Activated CD4-positive, alpha-beta T cell treated with anti-CD3 and anti-CD28 coated beads, Interleukin-10, Interleukin-2, amounts not matched to agents 100 ng/mL and 50 ng/mL, durations not matched to agents 16 hours and 8 hours (primary cell): Measurements from ENCODE around the gene TSSK6.

Experiments
- DNase-seq: peaks from one replicate; pipeline ENCODE4 v3.0.0-alpha.2; 2020

The TSSK6 gene

DNA sequence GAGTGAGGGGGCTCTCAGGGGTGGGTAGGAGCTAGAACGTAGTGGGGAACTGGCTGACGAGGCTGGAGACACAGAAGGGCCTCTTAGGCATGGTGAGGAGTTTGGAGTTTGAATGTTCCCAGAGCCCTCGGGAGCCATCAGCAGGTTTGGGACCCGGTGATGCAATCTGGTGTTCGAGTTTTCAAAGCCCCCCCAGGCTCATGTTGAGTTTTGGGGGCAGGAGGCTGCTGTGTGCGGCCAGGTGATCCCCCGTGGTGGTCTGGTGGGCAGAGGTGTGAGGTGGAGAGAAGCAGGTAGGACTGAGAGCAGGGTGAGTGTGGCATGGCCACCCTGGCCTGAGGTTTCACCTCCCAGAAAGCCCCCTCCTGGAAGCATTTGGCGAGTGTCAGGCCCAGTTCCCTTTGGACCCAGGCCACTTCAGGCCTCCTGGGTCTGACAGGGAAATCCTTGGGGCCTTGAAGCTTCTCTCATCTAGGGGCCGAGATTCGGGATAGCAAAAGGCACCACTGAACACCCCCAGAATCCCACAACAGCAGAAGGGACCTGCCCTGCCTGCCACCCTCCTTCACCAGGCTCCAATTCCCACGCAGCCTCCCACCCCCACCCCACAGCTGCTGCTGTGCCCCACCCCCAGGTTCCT lies 14.6 kb upstream of the TSSK6 start:
- DNase-seq: no peak

GRCh38 chr19:19528721-19529490 lies 13.6 kb upstream of the TSSK6 start, which contains the start of gene YJEFN3:
YJEFN3 (plus strand) TSS chr19:19528911; CDS start chr19:19528933, 22 bp downstream.
- no peak for DNase-seq

GRCh38 chr19:19527674-19528625 lies 12.6 kb upstream of the TSSK6 start:
- DNase-seq: no peak

DNA sequence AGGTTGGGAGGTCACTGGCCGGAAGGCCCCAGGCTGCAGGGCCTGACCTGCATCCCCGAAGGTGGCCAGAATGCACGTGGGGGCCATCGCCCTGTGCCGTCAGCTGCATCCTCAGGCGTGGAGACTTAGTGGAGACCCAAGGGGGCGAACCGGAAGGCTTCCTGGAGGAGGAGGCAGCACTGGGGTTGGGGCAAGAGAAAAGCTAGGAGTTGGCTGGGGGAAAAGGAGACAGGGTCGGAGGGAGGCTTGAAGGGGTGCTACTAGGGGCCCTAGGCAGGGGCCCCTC lies 12.0 kb upstream of the TSSK6 start:
- no peak for DNase-seq

- no peak for DNase-seq
Measured at GRCh38 chr19:19526581-19527370, 11.4 kb upstream of the TSSK6 start.

GRCh38 chr19:19525611-19526380 lies 10.4 kb upstream of the TSSK6 start:
- no peak for DNase-seq

DNA sequence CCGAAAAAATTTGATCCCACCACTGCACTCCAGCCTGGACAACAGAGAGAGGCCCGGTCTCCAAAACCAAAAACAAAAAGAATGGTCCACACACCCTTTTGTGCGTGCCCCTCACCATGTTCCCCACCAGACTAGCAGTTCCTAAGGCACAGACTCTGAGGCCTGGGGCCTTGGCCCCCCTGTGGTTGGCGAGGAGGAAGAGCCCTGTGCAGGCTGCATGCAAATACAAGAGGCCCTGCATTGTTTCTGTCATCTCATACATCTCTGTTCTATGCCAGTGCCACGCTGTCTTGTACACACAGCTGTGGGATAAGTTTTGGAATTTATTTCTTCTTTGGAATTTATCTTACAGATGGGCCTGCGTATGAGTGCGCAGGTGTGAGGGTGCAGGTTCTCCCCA lies 8.7 kb upstream of the TSSK6 start:
- no peak for DNase-seq

DNA sequence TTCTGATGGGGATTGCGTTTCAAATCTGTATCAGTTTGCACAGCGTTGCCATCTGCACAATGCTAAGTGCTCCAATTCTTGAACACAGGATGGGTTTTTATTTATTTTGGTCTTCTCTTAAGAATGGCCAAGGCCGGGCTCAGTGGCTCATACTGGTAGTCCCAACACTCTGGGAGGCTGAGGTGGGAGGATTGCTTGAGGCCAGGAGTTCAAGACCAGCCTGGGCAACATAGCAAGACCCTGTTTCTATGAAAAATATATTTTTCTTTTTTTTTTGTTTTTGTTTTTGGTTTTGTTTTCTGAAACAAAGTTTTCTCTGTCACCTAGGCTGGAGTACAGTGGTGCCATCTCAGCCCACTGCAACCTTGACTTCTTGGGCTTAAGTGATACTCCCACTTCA lies 7.8 kb upstream of the TSSK6 start:
- no peak for DNase-seq

DNA sequence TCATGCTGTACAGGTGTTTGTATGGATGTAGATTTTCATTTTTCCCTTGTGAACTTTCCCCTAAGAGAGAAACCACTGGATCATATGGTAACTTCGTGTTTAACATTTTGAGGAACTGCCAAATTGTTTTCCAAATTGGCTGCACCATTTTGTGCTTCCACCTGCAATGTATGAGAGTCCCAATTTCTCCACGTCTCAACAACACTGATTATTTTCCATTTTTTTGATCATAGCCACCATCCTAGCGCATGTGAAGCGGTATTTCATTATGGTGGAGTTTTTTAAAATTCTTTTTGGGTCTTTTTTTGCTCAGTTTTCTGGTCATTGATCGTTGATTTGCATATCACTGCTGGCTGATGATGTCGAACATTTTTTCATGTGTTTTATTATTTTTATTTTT lies 5.6 kb upstream of the TSSK6 start:
- DNase-seq: no peak

DNA sequence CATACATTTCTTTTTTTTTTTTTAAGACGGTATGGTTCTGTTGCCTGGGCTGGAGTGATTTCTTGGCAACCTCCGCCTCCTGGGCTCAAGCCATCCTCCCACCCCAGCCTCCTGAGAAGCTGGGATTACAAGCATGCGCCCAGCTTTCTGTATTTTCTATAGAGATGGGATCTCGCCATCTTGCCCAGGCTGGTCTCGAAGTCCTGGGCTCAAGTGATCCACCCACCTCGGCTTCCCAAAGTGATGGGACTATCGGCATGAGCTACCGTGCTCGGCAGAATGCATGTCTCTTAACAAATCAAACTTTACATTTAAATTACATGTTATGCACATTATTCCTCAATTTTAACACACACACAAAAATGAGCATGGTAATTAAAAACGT lies 1.9 kb upstream of the TSSK6 start:
- no peak for DNase-seq

DNA sequence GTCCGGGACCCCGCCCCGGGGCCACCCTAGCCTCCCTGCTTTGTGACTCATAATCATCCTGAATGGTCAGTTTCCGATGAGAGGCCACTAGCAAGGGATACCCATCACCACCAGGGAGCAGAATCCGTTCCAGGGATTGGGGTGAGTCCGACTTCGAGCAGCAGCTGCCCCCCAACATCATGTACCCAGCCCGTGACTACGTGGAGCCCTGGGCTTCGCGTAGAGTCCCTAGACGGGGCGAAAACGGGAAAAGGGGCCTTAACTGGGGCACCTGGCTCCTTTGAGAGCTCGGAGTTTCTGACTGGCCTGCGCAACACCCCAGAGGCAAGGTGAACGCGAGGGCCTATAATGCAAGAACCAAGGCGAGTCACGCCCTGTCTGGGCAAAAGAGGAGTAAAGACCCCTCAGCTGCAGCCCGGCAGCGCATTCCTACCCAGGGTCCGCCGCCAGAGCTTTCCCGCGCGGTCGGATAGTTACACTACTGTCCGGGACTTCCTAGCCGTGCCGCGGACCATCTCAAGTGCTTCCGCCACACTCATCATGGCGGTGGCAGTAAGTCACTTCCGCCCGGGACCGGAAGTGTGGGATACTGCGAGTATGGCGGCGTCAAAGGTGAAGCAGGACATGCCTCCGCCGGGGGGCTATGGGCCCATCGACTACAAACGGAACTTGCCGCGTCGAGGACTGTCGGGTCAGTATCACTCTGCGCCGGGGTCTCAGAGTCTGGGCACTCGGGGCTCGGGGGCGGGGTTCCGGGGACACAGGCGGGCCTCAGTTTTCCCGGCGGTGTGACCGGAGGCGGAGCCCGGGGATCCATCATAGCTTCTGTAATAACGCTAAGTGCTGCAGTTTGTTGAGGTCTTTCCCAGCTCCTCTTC lies 533 bp upstream of the TSSK6 start, which contains the start of gene NDUFA13:
Gene NDUFA13 (plus strand): TSS at position 584 of the 878 bp plus-strand sequence. CDS start 14 bp downstream, at position 598.
- DNase-seq: peak; percentile 95

GRCh38 chr19:19514215-19514657 lies 1.1 kb downstream of the TSSK6 start:
- no peak for DNase-seq

GRCh38 chr19:19513682-19514081 lies 1.7 kb downstream of the TSSK6 start:
- no peak for DNase-seq

DNA sequence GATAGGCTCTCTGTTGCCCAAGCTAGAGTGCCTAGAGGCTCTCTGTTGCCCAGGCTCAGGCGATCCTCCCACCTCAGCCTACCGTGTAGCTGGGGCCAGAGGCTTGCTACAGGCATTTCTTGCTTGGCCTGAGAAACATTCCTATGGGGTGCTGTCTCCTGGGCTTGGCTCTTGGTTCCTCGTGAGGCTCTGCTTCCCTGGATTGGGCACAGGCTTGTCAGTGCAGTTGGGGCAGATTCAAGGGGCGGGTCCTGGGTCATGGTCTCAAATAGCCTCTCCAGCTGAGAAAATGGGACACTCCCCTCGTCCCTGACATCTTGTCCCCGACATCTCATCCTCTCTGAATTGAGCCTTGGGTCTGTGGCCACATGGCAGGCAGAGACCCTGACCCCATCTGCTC lies 4.9 kb downstream of the TSSK6 start:
- no peak for DNase-seq

- no peak for DNase-seq
Measured at GRCh38 chr19:19508217-19508616, 7.1 kb downstream of the TSSK6 start.

DNA sequence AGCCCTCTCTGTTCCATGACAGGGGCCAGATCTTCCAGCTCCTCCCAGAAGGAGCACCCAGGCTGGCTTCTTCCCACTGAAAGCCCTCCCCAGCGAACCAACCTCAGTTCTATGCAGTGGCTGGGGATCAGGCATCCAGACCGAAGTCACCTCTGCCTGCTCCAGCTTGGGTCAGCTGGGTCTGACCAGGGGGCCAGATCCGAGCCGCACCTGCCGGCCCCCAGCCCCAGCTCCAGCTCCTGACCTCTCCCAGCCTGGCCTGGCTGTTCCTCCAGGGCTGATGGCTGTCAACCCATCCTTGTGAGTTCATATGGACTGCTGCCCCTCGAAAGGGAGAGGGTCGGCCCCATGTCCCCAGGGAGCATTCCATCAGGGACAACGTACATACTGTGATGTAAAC lies 8.0 kb downstream of the TSSK6 start:
- DNase-seq: no peak

DNA sequence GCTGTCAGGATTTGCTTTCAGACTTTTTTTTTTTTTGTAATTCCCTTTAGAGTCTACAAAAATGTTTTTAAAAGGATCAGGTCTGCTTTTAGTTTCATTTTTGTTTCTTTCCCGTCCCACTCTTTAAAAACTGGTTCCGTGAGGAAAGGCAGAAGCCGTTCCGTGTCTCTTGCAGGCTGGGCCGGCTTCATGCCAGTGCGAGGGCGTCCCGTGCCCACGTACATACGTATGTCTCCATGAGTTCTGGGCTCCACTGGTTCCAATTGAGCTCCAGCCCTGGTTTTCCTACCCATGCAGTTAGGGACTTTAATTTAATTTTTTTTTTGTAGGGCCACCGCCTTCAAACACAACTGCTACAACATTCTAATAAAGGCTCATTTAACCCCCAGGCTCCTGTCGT lies 8.8 kb downstream of the TSSK6 start:
- DNase-seq: no peak

DNA sequence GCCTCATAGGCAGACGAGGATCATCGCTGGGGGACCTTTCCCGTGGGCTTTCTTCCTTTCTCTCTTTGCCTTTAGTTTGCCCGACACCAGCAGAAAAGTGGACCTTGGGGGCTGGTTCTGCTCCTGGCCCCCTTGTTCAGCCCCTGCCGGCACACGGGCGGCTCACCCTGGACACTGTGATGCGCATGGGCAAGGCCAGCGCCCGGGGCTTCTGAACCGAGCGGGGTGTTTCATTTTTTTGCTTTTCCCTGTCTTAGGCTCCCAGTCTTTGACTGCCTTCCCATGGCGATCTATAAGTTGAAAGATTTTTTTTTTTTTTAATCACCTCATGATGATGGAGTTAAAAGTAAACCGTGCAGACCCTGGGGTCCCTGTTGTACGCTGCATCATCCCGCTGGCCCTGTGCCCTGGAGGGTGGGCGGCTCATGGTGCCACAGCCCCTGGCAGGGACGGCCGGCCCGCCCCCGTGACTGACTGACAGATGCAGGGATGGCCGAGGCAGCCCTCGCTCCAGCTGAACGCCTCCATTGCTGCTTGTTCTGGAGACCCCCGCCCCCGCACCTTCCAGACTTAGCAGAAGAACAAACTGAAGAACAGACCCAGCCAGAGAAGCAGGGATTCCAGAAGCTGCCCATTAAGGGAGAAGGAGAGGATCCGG lies 9.6 kb downstream of the TSSK6 start:
- no peak for DNase-seq

- no peak for DNase-seq
Measured at GRCh38 chr19:19504754-19505668, 10.3 kb downstream of the TSSK6 start.
